C4-2B (cell line): ENCODE measurements around the gene RORB.

Source experiments
- CTCF ChIP-seq: fragments of 450-650 bp; conservative IDR thresholded peaks from 2 replicates; pipeline ENCODE4 v1.5.1; 2017; ENCODE audit warnings: mild to moderate bottlenecking
- ZFX ChIP-seq: fragments of 450-650 bp; IDR thresholded peaks from 2 replicates; pipeline ENCODE4 v1.6.1; 2017

GRCh38 chr9:74521009-74521408 is 23.9 kb downstream of the RORB start:
- TF ChIP-seq CTCF: no peak
- TF ChIP-seq ZFX: no peak
